Activated T-helper 17 cell treated with anti-CD3 and anti-CD28 coated beads, Interleukin-2, amount 50 U/mL, for 72 hours (primary cell): ENCODE results near the gene ANKK1. TPM values are rescaled to one million over a fixed set of nuclear protein-coding genes. Genes with fewer than 3 reads are reported as not detected.

ENCODE experiments used
- ATAC-seq: fragments of 150-1000 bp; cut with Tn5 transposase; replicated peaks from 2 replicates; pipeline ENCODE4 v1.10.0; 2021; ENCODE audit warnings: mild to moderate bottlenecking, moderate library complexity
- H3K27ac Mint-ChIP-seq: one replicate; pipeline ENCODE4 v1.8.0; 2022; ENCODE audit warnings: mixed read lengths
- H3K27me3 Mint-ChIP-seq: one replicate; pipeline ENCODE4 v1.8.0; 2022; ENCODE audit warnings: mixed read lengths
- H3K36me3 Mint-ChIP-seq: one replicate; pipeline ENCODE4 v1.8.0; 2022; ENCODE audit warnings: low read depth, mild to moderate bottlenecking, mixed read lengths
- H3K4me1 Mint-ChIP-seq: one replicate; pipeline ENCODE4 v1.8.0; 2022; ENCODE audit warnings: mixed read lengths
- H3K4me3 Mint-ChIP-seq: one replicate; pipeline ENCODE4 v1.8.0; 2022; ENCODE audit warnings: mild to moderate bottlenecking, mixed read lengths
- H3K9me3 Mint-ChIP-seq: one replicate; pipeline ENCODE4 v1.8.0; 2022; ENCODE audit warnings: mixed read lengths
- total RNA-seq, 2 donors: library from RNA; stranded (reverse); gene quantifications; one replicate each; pipeline ENCODE4 v1.2.3, GENCODE V29; 2022

ANKK1 gene
- under 1 TPM; 0.40 to 0.67 TPM for total RNA-seq

GRCh38 chr11:113387605-113388211 lies at the start of gene ANKK1:
TSS of gene ANKK1 (plus strand) at chr11:113387779. CDS start at chr11:113387885, 106 bp downstream.
- H3K4me1 Mint-ChIP-seq, result no peaks in the 10 kb centered on the region
- H3K9me3 Mint-ChIP-seq, result no peaks in the 10 kb centered on the region
- ATAC-seq, result no peak
- H3K27ac Mint-ChIP-seq, result no peak within 1 kb of the TSS
- peaks cover 3% of the 10 kb centered on the region for H3K27me3 Mint-ChIP-seq
- no peak within 1 kb of the TSS for H3K4me3 Mint-ChIP-seq
- H3K36me3 Mint-ChIP-seq, result no peaks in the 10 kb centered on the region

- no peak for ATAC-seq
- no peaks in the 10 kb centered on the region for H3K4me1 Mint-ChIP-seq
- H3K9me3 Mint-ChIP-seq, result no peaks in the 10 kb centered on the region
- H3K27me3 Mint-ChIP-seq, result no peaks in the 10 kb centered on the region
- peaks cover 96% of the 10 kb centered on the region for H3K36me3 Mint-ChIP-seq
- no peak overlapping the region for H3K4me3 Mint-ChIP-seq
- no peak overlapping the region for H3K27ac Mint-ChIP-seq
Observed at GRCh38 chr11:113338730-113339129, 48.8 kb upstream of the ANKK1 start.

- H3K9me3 Mint-ChIP-seq, result no peaks in the 10 kb centered on the region
- no peaks in the 10 kb centered on the region for H3K27me3 Mint-ChIP-seq
- no peak overlapping the region for H3K27ac Mint-ChIP-seq
- ATAC-seq, result no peak
- no peak overlapping the region for H3K4me3 Mint-ChIP-seq
- peaks cover 95% of the 10 kb centered on the region for H3K36me3 Mint-ChIP-seq
- no peaks in the 10 kb centered on the region for H3K4me1 Mint-ChIP-seq
Observed at GRCh38 chr11:113339929-113340589, 47.5 kb upstream of the ANKK1 start.

GRCh38 chr11:113341388-113342165 lies 46.0 kb upstream of the ANKK1 start:
- no peaks in the 10 kb centered on the region for H3K4me1 Mint-ChIP-seq
- peaks cover 85% of the 10 kb centered on the region for H3K36me3 Mint-ChIP-seq
- H3K4me3 Mint-ChIP-seq, result no peak overlapping the region
- no peak for ATAC-seq
- H3K27ac Mint-ChIP-seq, result no peak overlapping the region
- no peaks in the 10 kb centered on the region for H3K9me3 Mint-ChIP-seq
- H3K27me3 Mint-ChIP-seq, result no peaks in the 10 kb centered on the region

GRCh38 chr11:113345978-113346377 lies 41.6 kb upstream of the ANKK1 start:
- Mint-ChIP-seq H3K27ac (no peak overlapping the region), H3K27me3 (no peaks in the 10 kb centered on the region), H3K9me3 (no peaks in the 10 kb centered on the region), H3K4me1 (no peaks in the 10 kb centered on the region), H3K4me3 (no peak overlapping the region), H3K36me3 (peaks cover 51% of the 10 kb centered on the region)
- ATAC-seq, result no peak

- ATAC-seq, result no peak
- Mint-ChIP-seq H3K27ac (no peak overlapping the region), H3K27me3 (no peaks in the 10 kb centered on the region), H3K9me3 (no peaks in the 10 kb centered on the region), H3K36me3 (peaks cover 50% of the 10 kb centered on the region), H3K4me1 (peaks cover 5% of the 10 kb centered on the region), H3K4me3 (no peak overlapping the region)
Observed at GRCh38 chr11:113349528-113349927, 38.1 kb upstream of the ANKK1 start.

- no peak overlapping the region for H3K4me3 Mint-ChIP-seq
- H3K27ac Mint-ChIP-seq, result no peak overlapping the region
- H3K27me3 Mint-ChIP-seq, result no peaks in the 10 kb centered on the region
- H3K36me3 Mint-ChIP-seq, result peaks cover 54% of the 10 kb centered on the region
- no peaks in the 10 kb centered on the region for H3K9me3 Mint-ChIP-seq
- H3K4me1 Mint-ChIP-seq, result peaks cover 5% of the 10 kb centered on the region
- ATAC-seq, result no peak
Observed at GRCh38 chr11:113350336-113351067, 37.1 kb upstream of the ANKK1 start.

- H3K36me3 Mint-ChIP-seq, result peaks cover 56% of the 10 kb centered on the region
Observed at GRCh38 chr11:113351068-113351450, 36.5 kb upstream of the ANKK1 start.

GRCh38 chr11:113351480-113351879 lies 36.1 kb upstream of the ANKK1 start:
- no peak overlapping the region for H3K4me3 Mint-ChIP-seq
- ATAC-seq, result no peak
- no peak overlapping the region for H3K27ac Mint-ChIP-seq
- peaks cover 7% of the 10 kb centered on the region for H3K9me3 Mint-ChIP-seq
- no peaks in the 10 kb centered on the region for H3K27me3 Mint-ChIP-seq
- H3K4me1 Mint-ChIP-seq, result peaks cover 5% of the 10 kb centered on the region
- H3K36me3 Mint-ChIP-seq, result peaks cover 60% of the 10 kb centered on the region

More at GRCh38 chr11:113351068-113351450, 36.5 kb upstream of the ANKK1 start:
- Mint-ChIP-seq H3K4me1 (peaks cover 5% of the 10 kb centered on the region), H3K27me3 (no peaks in the 10 kb centered on the region), H3K9me3 (peaks cover 4% of the 10 kb centered on the region), H3K27ac (no peak overlapping the region), H3K4me3 (no peak overlapping the region)
- no peak for ATAC-seq

- Mint-ChIP-seq H3K4me3 (no peak overlapping the region), H3K4me1 (peaks cover 5% of the 10 kb centered on the region), H3K27ac (no peak overlapping the region), H3K9me3 (peaks cover 7% of the 10 kb centered on the region), H3K27me3 (no peaks in the 10 kb centered on the region), H3K36me3 (peaks cover 95% of the 10 kb centered on the region)
- ATAC-seq, result no peak
Observed at GRCh38 chr11:113356203-113356602, 31.4 kb upstream of the ANKK1 start.

GRCh38 chr11:113363406-113363805 lies 24.2 kb upstream of the ANKK1 start:
- H3K4me3 Mint-ChIP-seq, result no peak overlapping the region
- ATAC-seq, result no peak
- no peaks in the 10 kb centered on the region for H3K9me3 Mint-ChIP-seq
- H3K27me3 Mint-ChIP-seq, result no peaks in the 10 kb centered on the region
- H3K27ac Mint-ChIP-seq, result no peak overlapping the region
- H3K36me3 Mint-ChIP-seq, result peaks cover 68% of the 10 kb centered on the region
- peaks cover 5% of the 10 kb centered on the region for H3K4me1 Mint-ChIP-seq

GRCh38 chr11:113363996-113364641 lies 23.5 kb upstream of the ANKK1 start:
- Mint-ChIP-seq H3K4me3 (no peak overlapping the region), H3K27ac (no peak overlapping the region), H3K36me3 (peaks cover 68% of the 10 kb centered on the region), H3K27me3 (no peaks in the 10 kb centered on the region), H3K4me1 (peaks cover 5% of the 10 kb centered on the region), H3K9me3 (no peaks in the 10 kb centered on the region)
- no peak for ATAC-seq

GRCh38 chr11:113365895-113366294 lies 21.7 kb upstream of the ANKK1 start:
- Mint-ChIP-seq H3K4me1 (peaks cover 5% of the 10 kb centered on the region), H3K27ac (peak overlapping the region; percentile 25)

GRCh38 chr11:113369411-113369810 lies 18.2 kb upstream of the ANKK1 start:
- H3K27ac Mint-ChIP-seq, result no peak overlapping the region
- no peaks in the 10 kb centered on the region for H3K9me3 Mint-ChIP-seq
- peaks cover 39% of the 10 kb centered on the region for H3K36me3 Mint-ChIP-seq
- ATAC-seq, result no peak
- H3K4me3 Mint-ChIP-seq, result no peak overlapping the region
- H3K4me1 Mint-ChIP-seq, result no peaks in the 10 kb centered on the region
- H3K27me3 Mint-ChIP-seq, result no peaks in the 10 kb centered on the region

More at GRCh38 chr11:113365895-113366294, 21.7 kb upstream of the ANKK1 start:
- no peak for ATAC-seq
- H3K27me3 Mint-ChIP-seq, result no peaks in the 10 kb centered on the region
- H3K9me3 Mint-ChIP-seq, result no peaks in the 10 kb centered on the region
- H3K36me3 Mint-ChIP-seq, result peaks cover 58% of the 10 kb centered on the region
- no peak overlapping the region for H3K4me3 Mint-ChIP-seq
